Hepatocyte (in vitro differentiated cells): ENCODE measurements around the gene GMEB2. TPM values are rescaled to one million over a fixed set of nuclear protein-coding genes. Genes with fewer than 3 reads are reported as not detected.

Experiments
- DNase-seq: peaks from one replicate; pipeline ENCODE4 v3.0.0-alpha.2; 2016; ENCODE audit warnings: low spot score
- H2AFZ ChIP-seq: fragments of 200-600 bp; sonication (generic); 2 replicates; pipeline ENCODE4 v1.6.0; 2016; ENCODE audit warnings: antibody characterized with exemption, mild to moderate bottlenecking
- H3K27ac ChIP-seq: fragments of 200-600 bp; sonication (generic); 2 replicates; pipeline ENCODE4 v1.5.1; 2016; ENCODE audit warnings: mild to moderate bottlenecking
- H3K27me3 ChIP-seq: fragments of 200-600 bp; sonication (generic); 2 replicates; pipeline ENCODE4 v1.6.1; 2016
- H3K36me3 ChIP-seq: fragments of 200-600 bp; sonication (generic); replicated peaks from 2 replicates; pipeline ENCODE4 v1.5.1; 2016; ENCODE audit warnings: low read depth; ENCODE audit not compliant: insufficient read depth
- H3K4me1 ChIP-seq: fragments of 200-600 bp; sonication (generic); 2 replicates; pipeline ENCODE4 v1.5.1; 2016; ENCODE audit warnings: mild to moderate bottlenecking, moderate library complexity; ENCODE audit not compliant: insufficient read depth
- H3K4me2 ChIP-seq: fragments of 200-600 bp; sonication (generic); 2 replicates; pipeline ENCODE4 v1.6.0; 2016
- H3K4me3 ChIP-seq: fragments of 200-600 bp; sonication (generic); 2 replicates; pipeline ENCODE4 v1.5.1; 2016; ENCODE audit warnings: mild to moderate bottlenecking
- H3K79me2 ChIP-seq: fragments of 200-600 bp; sonication (generic); 2 replicates; pipeline ENCODE4 v1.6.0; 2017; ENCODE audit warnings: mild to moderate bottlenecking
- H3K9me2 ChIP-seq: fragments of 200-600 bp; sonication (generic); replicated peaks from 2 replicates; pipeline ENCODE4 v1.6.0; 2017; ENCODE audit warnings: mild to moderate bottlenecking; ENCODE audit not compliant: insufficient read depth
- H3K9me3 ChIP-seq: fragments of 200-600 bp; sonication (generic); 2 replicates; pipeline ENCODE4 v1.5.1; 2016; ENCODE audit warnings: low read depth, mild to moderate bottlenecking
- H4K20me1 ChIP-seq: fragments of 200-600 bp; sonication (generic); 2 replicates; pipeline ENCODE4 v1.6.0; 2016; ENCODE audit warnings: mild to moderate bottlenecking; ENCODE audit not compliant: insufficient read depth, poor library complexity, severe bottlenecking
- CTCF ChIP-seq: fragments of 200-600 bp; sonication (generic); IDR thresholded peaks from 2 replicates; pipeline ENCODE4 v1.5.1; 2016; ENCODE audit warnings: antibody characterized with exemption, mild to moderate bottlenecking; ENCODE audit not compliant: poor library complexity
- EZH2 ChIP-seq: fragments of 200-600 bp; sonication (generic); IDR thresholded peaks from 2 replicates; pipeline ENCODE4 v1.6.1; 2016; ENCODE audit warnings: antibody characterized with exemption, mild to moderate bottlenecking, borderline replicate concordance
- EZH2phosphoT487 ChIP-seq: fragments of 200-600 bp; sonication (generic); IDR thresholded peaks from one replicate; pipeline ENCODE4 v1.6.1; 2018; ENCODE audit warnings: antibody characterized with exemption, mild to moderate bottlenecking, low read depth, moderate library complexity; ENCODE audit not compliant: unreplicated experiment, severe bottlenecking
- WGBS: methylation state at CpG from one replicate; pipeline ENCODE4 v1.1.6; 2016; ENCODE audit warnings: low lambda C conversion rate; ENCODE audit errors: missing lambda C conversion rate; 5-methylcytosine and 5-hydroxymethylcytosine counted together
- polyA plus RNA-seq: library from polyadenylated mRNA; unstranded; fragments of >200 nt; fragmentation: Nextera tagmentation; extraction: Ambion mirVana; gene quantifications from 2 replicates; pipeline ENCODE4 v1.2.1, GENCODE V29; 2016
- total RNA-seq: library from RNA; depleted of rRNA; stranded (reverse); fragments of >200 nt; gene quantifications from 2 replicates; pipeline ENCODE4 v1.2.3, GENCODE V29; 2014

Gene GMEB2
- total and polyA plus RNA-seq, 2 experiments from 2014 or later = 8.7 to 10.7 TPM

- Histone ChIP-seq H3K27me3 (no peaks in the 10 kb centered on the region), H3K4me3 (no peak overlapping the region), H3K9me3 (no peaks in the 10 kb centered on the region), H3K27ac (no peak overlapping the region), H2AFZ (no peak overlapping the region), H4K20me1 (no peaks in the 10 kb centered on the region), H3K79me2 (peaks cover 10% of the 10 kb centered on the region), H3K4me2 (no peak overlapping the region), H3K4me1 (peaks cover 7% of the 10 kb centered on the region), H3K9me2 (no peaks in the 10 kb centered on the region), H3K36me3 (no peaks in the 10 kb centered on the region)
- no peak for DNase-seq
- 97% methylated on average over 26 of the region's 26 CpGs for whole genome bisulfite sequencing
- TF ChIP-seq CTCF (no peak), EZH2 (no peak), EZH2phosphoT487 (no peak)
Observed at GRCh38 chr20:63663332-63664066, 36.6 kb upstream of the GMEB2 start.

GRCh38 chr20:63662813-63663189 lies 35.9 kb upstream of the GMEB2 start:
- Histone ChIP-seq H3K9me3 (no peaks in the 10 kb centered on the region), H2AFZ (no peak overlapping the region), H3K9me2 (no peaks in the 10 kb centered on the region), H3K4me3 (no peak overlapping the region), H3K4me1 (peaks cover 7% of the 10 kb centered on the region), H3K27ac (no peak overlapping the region), H3K27me3 (no peaks in the 10 kb centered on the region), H3K36me3 (no peaks in the 10 kb centered on the region), H3K4me2 (no peak overlapping the region), H3K79me2 (peaks cover 10% of the 10 kb centered on the region), H4K20me1 (no peaks in the 10 kb centered on the region)
- 96% methylated on average over 9 of the region's 9 CpGs for whole genome bisulfite sequencing
- no peak for DNase-seq
- TF ChIP-seq CTCF (no peak), EZH2phosphoT487 (no peak), EZH2 (no peak)

GRCh38 chr20:63661959-63662812 lies 35.3 kb upstream of the GMEB2 start:
- H4K20me1 ChIP-seq = no peaks in the 10 kb centered on the region
- peaks cover 10% of the 10 kb centered on the region for H3K79me2 ChIP-seq
- H3K27me3 ChIP-seq = no peaks in the 10 kb centered on the region
- H3K36me3 ChIP-seq = no peaks in the 10 kb centered on the region
- no peak overlapping the region for H3K27ac ChIP-seq
- no peak overlapping the region for H3K4me2 ChIP-seq
- TF ChIP-seq CTCF (no peak), EZH2 (no peak), EZH2phosphoT487 (no peak)
- H2AFZ ChIP-seq = no peak overlapping the region
- DNase-seq = no peak
- no peak overlapping the region for H3K4me3 ChIP-seq
- no peaks in the 10 kb centered on the region for H3K9me2 ChIP-seq
- peaks cover 7% of the 10 kb centered on the region for H3K4me1 ChIP-seq
- WGBS = 94% methylated on average over 33 of the region's 33 CpGs
- H3K9me3 ChIP-seq = no peaks in the 10 kb centered on the region
